Subcutaneous adipose tissue (tissue), 4 donors: ENCODE measurements around the gene WHAMM. TPM values are rescaled to one million over a fixed set of nuclear protein-coding genes. Genes with fewer than 3 reads are reported as not detected.

Experiments
- total RNA-seq, 4 donors: library from RNA; depleted of rRNA; stranded (reverse); fragments of >200 nt; gene quantifications; one replicate each; pipeline ENCODE4 v1.1.0, GENCODE V29; 2016
- TF ChIP-seq, protein P1 (sequence below): fragments of 450-650 bp; IDR thresholded peaks from one replicate; pipeline ENCODE4 v1.5.1; 2016; ENCODE audit warnings: low read depth, mild to moderate bottlenecking, control low read depth, antibody characterized with exemption, moderate library complexity

Gene WHAMM
- total RNA-seq, 4 donors from 2014 or later, result 7.7 to 11.5 (median 8.7) TPM

DNA sequence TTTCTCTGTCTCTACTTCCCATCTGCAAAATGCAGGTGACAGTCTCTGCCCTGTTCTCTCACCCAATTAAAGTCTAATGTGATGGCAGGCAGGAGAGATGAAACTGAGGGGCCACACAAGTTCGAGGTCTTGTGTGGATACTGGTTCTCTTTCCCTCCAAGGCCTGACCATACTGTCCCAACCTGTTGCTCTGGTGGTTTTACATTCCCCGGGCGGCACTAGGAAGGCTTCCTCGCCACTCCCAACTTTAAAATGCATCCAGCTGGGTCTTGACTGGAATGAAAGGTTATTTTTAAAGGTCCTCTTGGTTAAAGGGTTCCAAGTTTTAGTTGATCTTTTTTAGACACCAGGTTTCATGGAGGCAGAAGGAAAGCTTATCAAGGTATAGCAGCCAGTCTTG is 37.2 kb downstream of the WHAMM start:
- TF ChIP-seq, protein P1, sequence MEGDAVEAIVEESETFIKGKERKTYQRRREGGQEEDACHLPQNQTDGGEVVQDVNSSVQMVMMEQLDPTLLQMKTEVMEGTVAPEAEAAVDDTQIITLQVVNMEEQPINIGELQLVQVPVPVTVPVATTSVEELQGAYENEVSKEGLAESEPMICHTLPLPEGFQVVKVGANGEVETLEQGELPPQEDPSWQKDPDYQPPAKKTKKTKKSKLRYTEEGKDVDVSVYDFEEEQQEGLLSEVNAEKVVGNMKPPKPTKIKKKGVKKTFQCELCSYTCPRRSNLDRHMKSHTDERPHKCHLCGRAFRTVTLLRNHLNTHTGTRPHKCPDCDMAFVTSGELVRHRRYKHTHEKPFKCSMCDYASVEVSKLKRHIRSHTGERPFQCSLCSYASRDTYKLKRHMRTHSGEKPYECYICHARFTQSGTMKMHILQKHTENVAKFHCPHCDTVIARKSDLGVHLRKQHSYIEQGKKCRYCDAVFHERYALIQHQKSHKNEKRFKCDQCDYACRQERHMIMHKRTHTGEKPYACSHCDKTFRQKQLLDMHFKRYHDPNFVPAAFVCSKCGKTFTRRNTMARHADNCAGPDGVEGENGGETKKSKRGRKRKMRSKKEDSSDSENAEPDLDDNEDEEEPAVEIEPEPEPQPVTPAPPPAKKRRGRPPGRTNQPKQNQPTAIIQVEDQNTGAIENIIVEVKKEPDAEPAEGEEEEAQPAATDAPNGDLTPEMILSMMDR, result no peak

DNA sequence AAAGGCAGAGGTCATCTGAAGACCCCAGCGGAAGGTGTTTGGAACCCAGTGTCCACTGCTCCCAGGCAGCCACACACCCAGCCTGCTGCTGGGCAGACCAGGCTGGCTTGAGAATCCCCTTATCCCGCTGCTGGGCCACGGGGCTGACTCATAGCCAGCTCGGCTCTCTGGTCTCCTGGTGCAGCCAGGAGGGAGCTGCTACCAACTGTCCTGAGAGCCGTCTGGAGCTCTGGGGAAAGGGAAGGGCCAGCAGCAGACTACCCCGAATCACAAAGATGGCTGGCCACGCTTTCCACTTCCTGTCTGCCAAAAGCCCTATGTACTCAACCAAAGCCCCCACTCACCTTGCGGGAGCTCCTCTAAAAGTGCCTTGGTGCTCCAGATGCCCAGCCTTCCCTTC is 38.3 kb downstream of the WHAMM start:
- TF ChIP-seq, protein P1, result no peak

DNA sequence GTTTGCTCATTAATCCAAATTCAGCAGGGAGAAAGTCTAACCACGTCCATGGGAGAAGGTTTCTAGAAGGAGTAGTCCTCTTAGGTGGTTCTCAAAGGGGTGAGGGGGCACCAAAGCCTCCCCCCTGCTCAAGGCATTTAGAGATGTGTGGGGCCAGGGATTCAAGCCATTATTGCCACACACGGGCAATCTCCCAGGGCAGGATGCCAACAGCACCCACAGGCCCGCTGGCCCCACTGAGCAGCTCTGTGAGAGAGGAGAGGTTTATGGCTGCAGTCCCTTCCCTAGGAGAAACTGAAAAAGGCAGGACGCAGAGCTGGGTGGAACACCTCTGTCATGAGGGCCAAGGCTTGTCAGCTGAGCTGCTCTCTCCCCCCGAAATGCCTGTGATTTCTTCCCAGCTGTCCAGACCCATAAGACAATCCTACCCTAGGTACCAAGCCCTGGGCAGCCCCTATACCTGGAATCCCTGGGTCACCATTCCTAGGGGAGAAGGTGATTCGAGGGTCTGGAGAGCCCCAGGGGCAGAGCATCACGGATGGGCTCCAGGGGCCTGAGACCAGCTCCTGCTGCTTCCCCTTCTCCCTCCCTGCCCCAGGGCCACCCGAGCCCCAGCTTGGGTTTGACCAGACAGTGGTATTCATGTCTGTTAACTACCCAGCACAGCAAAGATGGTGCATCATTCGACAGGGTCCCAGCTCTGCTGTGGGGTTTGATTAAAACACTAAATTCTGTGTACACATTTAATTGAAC is 39.0 kb downstream of the WHAMM start:
- TF ChIP-seq, protein P1, result no peak

DNA sequence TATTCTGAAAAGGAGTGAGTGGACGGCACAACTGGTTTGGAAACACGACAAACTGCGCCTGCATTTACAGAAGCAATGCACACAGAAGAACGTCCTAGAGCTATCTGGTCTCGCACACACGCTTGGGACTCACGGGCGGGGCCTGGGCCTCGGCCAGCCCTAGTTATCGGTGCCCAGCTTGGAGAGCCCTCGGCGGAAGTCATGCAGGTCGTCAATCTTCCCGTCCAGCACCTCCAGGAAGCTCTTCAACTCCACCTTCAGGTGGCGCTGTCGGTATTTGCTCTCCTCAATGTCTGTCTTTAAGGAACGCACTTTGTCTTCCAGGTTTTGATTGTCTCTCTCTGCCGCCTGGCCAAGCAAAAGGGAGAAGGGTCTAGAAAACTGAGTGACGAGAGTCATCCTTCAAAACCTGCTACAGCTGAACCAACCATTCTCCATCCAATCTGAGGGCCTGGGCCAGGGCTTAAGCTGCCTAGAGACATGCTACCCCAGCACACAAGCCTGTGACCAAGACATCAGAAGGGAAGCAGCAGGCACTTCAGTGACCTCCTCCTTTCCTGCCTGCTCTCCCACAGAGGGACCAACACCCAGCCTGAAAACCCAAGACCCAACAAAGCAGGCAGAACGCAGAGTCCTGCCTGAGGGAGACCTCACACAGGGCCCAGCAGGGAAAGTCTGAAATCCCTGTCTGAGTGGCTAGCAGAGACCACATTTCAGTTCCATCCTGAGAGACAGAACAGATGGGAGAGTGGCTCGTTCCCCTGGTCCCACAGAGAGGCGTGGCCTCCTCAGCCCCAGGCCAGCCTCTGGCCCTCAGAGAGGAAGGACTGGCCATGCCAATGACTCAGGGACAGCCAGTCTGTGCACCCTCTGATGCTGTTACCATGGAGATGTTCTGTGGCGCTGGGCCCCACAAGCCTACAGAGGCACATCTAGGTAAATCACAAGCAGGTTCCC is 40.4 kb downstream of the WHAMM start:
- TF ChIP-seq, protein P1, result no peak

DNA sequence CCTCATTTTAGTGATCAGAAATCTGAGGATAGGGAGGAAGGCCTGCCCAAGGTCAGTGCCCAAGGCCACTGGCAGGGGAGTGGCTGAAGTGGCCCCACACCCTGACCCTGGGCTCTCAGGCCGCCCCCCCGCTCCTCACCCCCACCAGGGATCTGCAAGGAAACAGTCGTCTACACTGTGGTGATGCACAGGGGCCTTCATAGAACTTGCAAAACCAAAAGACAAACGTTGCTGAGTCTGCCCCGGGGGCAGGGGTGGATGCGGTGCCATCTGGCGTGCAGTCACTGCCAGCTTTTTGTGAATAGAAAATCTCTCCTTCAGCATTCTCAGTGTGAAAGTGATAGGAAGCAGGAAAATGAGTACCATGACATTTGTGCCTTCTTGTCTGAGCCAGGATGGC is 41.3 kb downstream of the WHAMM start:
- TF ChIP-seq, protein P1, result no peak

DNA sequence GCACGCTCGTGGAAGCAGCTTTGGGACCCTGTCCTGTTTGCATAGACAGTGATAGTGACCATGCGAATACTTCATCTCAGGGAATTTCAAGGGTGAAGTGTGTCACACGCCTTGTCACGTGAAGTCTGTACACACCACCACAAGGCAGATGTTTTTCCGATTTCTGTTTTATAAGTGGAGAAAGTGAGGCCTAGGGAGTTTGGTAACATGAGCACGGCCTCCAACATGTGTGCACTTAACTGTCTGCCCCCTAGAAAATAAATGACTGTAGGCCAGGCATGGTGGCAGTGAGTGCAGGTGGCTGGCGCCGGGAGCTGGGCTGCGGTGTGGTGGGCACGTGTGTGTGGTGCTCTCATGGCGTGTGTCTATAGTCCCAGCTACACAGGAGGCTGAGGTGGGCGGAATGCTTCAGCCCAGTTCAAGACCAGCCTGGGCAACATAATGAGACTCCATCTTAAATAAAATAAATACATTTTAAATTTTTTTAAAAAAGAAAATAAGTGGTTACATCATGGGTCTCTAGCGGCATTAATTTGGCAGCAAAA is 42.0 kb downstream of the WHAMM start:
- TF ChIP-seq, protein P1, result no peak

DNA sequence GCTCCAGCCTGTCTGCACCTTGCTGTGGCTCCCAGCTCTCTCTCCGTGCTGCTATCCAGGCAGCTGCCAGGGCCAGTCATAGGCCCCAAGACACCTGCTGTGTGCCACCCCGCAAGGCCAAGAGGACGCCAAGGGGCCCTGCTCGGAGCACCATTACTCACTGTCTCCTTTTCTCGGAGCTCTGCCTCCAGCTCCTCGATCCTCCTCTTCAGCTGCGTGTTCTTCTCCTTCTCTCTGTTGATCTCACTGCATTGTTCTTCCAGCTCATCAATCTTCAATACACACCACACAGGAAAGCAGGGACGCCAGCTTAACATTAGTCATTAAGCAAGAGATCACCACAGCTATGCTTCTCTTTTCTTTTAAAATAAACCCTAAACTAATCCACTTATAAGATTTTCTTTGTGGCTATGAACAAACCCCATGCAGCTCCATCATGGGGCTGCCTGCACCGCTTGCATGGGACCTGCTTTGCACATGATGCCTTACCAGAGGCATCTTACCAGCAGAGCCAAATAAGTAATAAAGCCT is 42.6 kb downstream of the WHAMM start:
- TF ChIP-seq, protein P1, result no peak
